Measurements from ENCODE around the gene SLC25A2. TPM values are rescaled to one million over a fixed set of nuclear protein-coding genes. Genes with fewer than 3 reads are reported as not detected.
"Not testable (repeated sequence)": the region's sequence is repeated elsewhere in the genome, so short reads cannot be mapped to it uniquely, and the experiment has no call there.

SLC25A2 gene
- 1 to 10 TPM in 2 of 4 donors, under 1 TPM in 1, not detected in 1; 0.28 to 2.4 (median 2.3) TPM for total RNA-seq

DNA sequence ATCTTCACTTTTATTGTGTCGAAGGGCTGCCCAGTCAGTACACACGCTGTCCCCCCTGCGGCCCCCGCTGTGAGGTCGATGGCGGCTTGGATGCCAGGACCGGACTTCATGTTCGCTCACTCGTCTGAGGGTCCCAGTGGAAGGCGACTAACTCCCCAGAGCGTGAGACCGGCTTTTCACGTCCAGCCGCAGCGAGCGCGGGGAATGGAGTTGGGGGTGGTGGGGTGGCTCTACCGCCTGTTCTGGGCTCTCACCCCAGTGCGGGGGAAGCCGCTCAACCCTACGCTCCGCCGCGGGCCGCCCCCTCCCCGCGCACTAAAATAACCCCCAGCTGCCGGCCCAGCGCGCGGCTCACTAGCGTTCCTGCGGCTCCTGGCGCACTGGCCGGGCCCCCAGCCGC lies at the start of gene SLC25A2:
SLC25A2 (minus strand) TSS at position 294 of the 400 bp plus-strand sequence; CDS start at position 110, 184 bp downstream.
- Histone ChIP-seq H3K27ac (no peak within 1 kb of the TSS), H3K4me1 (no peaks in the 10 kb centered on the region), H3K9me3 (peaks cover 0 to 79% of the 10 kb centered on the region in 2 donors), H3K36me3 (no peaks in the 10 kb centered on the region), H3K27me3 (no peaks in the 10 kb centered on the region), H3K4me3 (no peak within 1 kb of the TSS)
- TF ChIP-seq, protein P1, sequence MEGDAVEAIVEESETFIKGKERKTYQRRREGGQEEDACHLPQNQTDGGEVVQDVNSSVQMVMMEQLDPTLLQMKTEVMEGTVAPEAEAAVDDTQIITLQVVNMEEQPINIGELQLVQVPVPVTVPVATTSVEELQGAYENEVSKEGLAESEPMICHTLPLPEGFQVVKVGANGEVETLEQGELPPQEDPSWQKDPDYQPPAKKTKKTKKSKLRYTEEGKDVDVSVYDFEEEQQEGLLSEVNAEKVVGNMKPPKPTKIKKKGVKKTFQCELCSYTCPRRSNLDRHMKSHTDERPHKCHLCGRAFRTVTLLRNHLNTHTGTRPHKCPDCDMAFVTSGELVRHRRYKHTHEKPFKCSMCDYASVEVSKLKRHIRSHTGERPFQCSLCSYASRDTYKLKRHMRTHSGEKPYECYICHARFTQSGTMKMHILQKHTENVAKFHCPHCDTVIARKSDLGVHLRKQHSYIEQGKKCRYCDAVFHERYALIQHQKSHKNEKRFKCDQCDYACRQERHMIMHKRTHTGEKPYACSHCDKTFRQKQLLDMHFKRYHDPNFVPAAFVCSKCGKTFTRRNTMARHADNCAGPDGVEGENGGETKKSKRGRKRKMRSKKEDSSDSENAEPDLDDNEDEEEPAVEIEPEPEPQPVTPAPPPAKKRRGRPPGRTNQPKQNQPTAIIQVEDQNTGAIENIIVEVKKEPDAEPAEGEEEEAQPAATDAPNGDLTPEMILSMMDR (IDR thresholded peaks at IDR 0.05): no peak
- TF ChIP-seq POLR2A (IDR thresholded peaks at IDR 0.05): no peak
- no peak for DNase-seq
- intact Hi-C loops (cut with DNase I; ENCODE audit: low total_unique reads): no loop called here

DNA sequence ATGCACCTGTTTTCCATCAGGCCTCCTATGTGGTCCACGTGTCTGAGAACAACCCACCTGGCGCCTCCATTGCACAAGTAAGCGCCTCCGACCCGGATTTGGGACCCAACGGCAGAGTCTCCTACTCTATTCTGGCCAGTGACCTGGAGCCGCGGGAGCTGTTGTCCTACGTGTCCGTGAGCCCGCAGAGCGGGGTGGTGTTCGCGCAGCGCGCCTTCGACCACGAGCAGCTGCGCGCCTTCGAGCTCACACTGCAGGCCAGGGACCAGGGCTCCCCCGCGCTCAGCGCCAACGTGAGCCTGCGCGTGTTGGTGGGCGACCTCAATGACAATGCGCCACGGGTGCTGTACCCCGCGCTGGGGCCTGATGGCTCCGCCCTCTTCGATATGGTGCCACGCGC lies 47.7 kb upstream of the SLC25A2 start:
- TF ChIP-seq POLR2A (IDR thresholded peaks at IDR 0.05): no peak
- TF ChIP-seq, protein P1 (IDR thresholded peaks at IDR 0.05): no peak
- H3K27ac ChIP-seq: no peak overlapping the region
- H3K27me3 ChIP-seq: no peaks in the 10 kb centered on the region
- peaks cover 0 to 60% of the 10 kb centered on the region in 2 donors for H3K9me3 ChIP-seq
- H3K36me3 ChIP-seq: no peaks in the 10 kb centered on the region
- H3K4me3 ChIP-seq: no peak overlapping the region
- no peak for DNase-seq
- intact Hi-C loops (cut with DNase I; ENCODE audit: low total_unique reads): no loop called here
- H3K4me1 ChIP-seq: no peaks in the 10 kb centered on the region

DNA sequence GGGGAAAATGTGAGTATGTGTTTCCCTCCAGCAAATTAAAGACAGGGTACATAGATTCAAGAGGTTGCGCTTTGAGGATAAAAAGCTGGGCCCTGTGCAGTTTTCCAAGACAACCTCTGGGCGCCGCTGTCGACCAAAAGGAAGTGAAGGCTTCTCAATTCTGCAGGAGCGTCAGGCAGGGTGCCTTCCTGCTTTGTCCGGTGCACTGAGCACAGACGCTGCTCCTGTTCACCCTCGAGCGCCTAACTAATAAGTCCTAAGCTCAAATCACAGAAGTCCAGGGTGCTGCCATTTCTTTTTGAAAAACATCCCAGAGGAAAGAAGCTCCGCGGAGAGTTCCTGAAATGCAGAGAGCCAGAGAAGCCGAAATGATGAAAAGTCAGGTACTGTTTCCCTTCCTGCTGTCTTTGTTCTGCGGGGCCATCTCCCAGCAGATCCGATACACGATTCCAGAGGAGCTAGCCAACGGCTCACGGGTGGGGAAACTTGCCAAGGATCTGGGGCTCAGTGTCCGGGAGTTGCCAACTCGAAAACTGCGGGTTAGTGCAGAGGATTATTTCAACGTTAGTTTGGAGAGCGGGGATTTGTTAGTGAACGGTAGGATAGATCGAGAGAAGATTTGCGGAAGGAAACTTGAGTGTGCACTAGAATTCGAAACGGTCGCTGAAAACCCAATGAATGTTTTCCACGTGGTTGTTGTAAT lies 46.2 kb upstream of the SLC25A2 start, which contains the start of gene PCDHGB1:
PCDHGB1 (plus strand) TSS at position 183 of the 703 bp plus-strand sequence; CDS start at position 345, 162 bp downstream.
- TF ChIP-seq, protein P1 (IDR thresholded peaks at IDR 0.05): no peak
- TF ChIP-seq POLR2A (IDR thresholded peaks at IDR 0.05): no peak
- Histone ChIP-seq H3K36me3 (no peaks in the 10 kb centered on the region), H3K9me3 (peaks cover 0 to 53% of the 10 kb centered on the region in 2 donors), H3K27me3 (no peaks in the 10 kb centered on the region), H3K4me3 (no peak within 1 kb of the TSS), H3K27ac (no peak within 1 kb of the TSS), H3K4me1 (no peaks in the 10 kb centered on the region)
- intact Hi-C loops (cut with DNase I; ENCODE audit: low total_unique reads): no loop called here
- no peak for DNase-seq

DNA sequence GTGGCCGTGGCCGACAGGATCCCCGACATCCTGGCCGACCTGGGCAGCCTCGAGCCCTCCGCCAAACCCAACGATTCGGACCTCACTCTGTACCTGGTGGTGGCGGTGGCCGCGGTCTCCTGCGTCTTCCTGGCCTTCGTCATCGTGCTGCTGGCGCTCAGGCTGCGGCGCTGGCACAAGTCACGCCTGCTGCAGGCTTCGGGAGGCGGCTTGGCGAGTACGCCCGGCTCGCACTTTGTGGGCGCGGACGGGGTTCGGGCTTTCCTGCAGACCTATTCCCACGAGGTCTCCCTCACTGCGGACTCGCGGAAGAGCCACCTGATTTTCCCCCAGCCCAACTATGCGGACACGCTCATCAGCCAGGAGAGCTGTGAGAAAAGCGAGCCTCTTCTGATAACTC lies 42.2 kb upstream of the SLC25A2 start:
- H3K27ac ChIP-seq; intact Hi-C loops (cut with DNase I; ENCODE audit: low total_unique reads); DNase-seq; H3K4me1 ChIP-seq; H3K4me3 ChIP-seq; H3K36me3 ChIP-seq; H3K27me3 ChIP-seq: not testable (repeated sequence)
- peaks cover 3 to 47% of the 10 kb centered on the region in 2 donors for H3K9me3 ChIP-seq

DNA sequence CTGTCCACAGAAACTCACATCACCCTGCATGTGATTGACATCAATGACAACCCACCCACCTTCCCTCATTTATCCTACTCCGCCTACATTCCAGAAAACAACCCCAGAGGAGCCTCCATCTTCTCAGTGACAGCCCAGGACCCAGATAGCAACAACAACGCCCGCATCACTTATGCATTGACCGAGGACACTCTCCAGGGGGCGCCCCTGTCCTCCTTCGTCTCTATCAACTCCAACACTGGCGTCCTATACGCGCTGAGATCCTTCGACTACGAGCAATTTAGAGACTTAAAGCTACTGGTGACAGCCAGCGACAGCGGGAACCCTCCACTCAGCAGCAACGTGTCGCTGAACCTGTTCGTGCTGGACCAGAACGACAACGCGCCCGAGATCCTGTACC lies 41.5 kb upstream of the SLC25A2 start:
- intact Hi-C loops (cut with DNase I; ENCODE audit: low total_unique reads): no loop called here
- Histone ChIP-seq H3K27ac (no peak overlapping the region), H3K4me3 (no peak overlapping the region), H3K36me3 (no peaks in the 10 kb centered on the region), H3K27me3 (no peaks in the 10 kb centered on the region), H3K9me3 (peaks cover 3 to 44% of the 10 kb centered on the region in 2 donors), H3K4me1 (no peaks in the 10 kb centered on the region)
- TF ChIP-seq, protein P1 (IDR thresholded peaks at IDR 0.05): no peak
- TF ChIP-seq POLR2A (IDR thresholded peaks at IDR 0.05): no peak
- no peak for DNase-seq
